Peyer's patch (tissue), 4 donors: ENCODE data around the gene NXNL1. TPM values are rescaled to one million over a fixed set of nuclear protein-coding genes. Genes with fewer than 3 reads are reported as not detected.

Experiments used
- DNase-seq, 3 donors: peaks; one replicate each; pipeline ENCODE4 v3.0.0-alpha.2; 2017 to 2019
- H3K27ac ChIP-seq, 4 donors: fragments of 200-600 bp; sonication (generic); one replicate each; pipeline ENCODE4 v1.5.1; 2016 to 2019
- H3K27me3 ChIP-seq, 2 donors: fragments of 200-600 bp; sonication (generic); one replicate each; pipeline ENCODE4 v1.5.1; 2019
- H3K36me3 ChIP-seq, 3 donors: fragments of 200-600 bp; sonication (generic); one replicate each; pipeline ENCODE4 v1.5.1; 2016 to 2019
- H3K4me1 ChIP-seq, 4 donors: fragments of 200-600 bp; sonication (generic); one replicate each; pipeline ENCODE4 v1.5.1; 2016 to 2019
- H3K4me3 ChIP-seq, 4 donors: fragments of 200-600 bp; sonication (generic); 1 replicate in 3 of 4; 2 replicates in 1 of 4; pipeline ENCODE4 v1.5.1; 2016 to 2019; ENCODE audit warnings: mild to moderate bottlenecking in 1 of 4
- H3K9me3 ChIP-seq, 4 donors: fragments of 200-600 bp; sonication (generic); one replicate each; pipeline ENCODE4 v1.5.1; 2016 to 2019; ENCODE audit warnings: mild to moderate bottlenecking in 1 of 4
- POLR2A ChIP-seq, 2 donors: fragments of 450-650 bp; IDR thresholded peaks; one replicate each; pipeline ENCODE4 v1.5.1; 2017; ENCODE audit warnings: antibody characterized with exemption in 2 of 2, mild to moderate bottlenecking in 2 of 2, moderate library complexity in 2 of 2
- total RNA-seq, 4 donors: library from RNA; depleted of rRNA; stranded (reverse); fragments of >200 nt; gene quantifications; one replicate each; pipeline ENCODE4 v1.1.0, GENCODE V29; 2016
- TF ChIP-seq, protein P1 (sequence below), 6 experiments: fragments of 450-650 bp in 4 of 6; fragments of 200-600 bp in 2 of 6; sonication (generic) in 1 of 6; IDR thresholded peaks; one replicate each; pipeline ENCODE4 v1.5.1; 2017 to 2019; ENCODE audit warnings: antibody characterized with exemption in 6 of 6, mild to moderate bottlenecking in 3 of 6, moderate library complexity in 1 of 6

NXNL1 gene
- total RNA-seq, 4 donors from 2014 or later: not detected

DNA sequence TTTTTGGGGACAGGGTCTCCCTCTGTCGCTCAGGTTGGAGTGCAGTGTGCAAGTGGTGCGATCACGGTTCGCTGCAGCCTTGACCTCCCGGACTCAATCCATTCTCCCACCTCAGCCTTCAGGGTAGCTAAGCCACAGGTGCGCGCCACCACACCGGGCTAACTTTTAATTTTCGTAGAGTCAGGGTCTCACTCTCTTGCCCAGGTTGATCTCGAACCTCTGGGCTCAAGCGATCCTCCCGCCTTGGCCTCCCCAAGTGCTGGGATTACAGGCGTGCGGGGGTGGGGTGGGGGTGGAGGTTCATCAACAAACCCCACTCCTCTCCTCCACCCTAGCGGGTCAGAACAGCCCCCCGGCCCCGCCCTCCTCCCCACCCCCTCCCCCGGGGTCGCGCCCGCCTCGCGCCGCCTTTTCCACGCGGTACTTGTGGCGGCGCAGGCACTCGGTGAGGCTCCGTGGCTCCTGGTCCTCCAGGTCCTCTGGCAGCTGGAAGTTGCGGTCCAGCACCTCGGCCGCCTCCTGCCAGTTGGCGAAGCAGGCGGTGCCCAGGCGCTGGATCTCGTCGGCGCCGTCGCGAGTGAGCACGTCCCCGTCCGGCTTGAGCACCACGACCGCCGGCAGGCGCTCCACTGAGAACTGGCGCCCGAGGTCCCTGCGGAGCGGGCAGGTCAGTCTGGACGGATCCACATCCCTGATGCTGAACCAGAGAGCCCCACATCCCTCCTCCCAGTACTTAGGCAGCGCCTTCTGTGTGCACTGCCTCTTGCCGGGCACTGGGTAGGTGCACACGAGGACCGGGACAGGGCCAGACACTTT is 5.2 kb downstream of the NXNL1 start:
- DNase-seq: no peak
- Histone ChIP-seq H3K36me3 (no peaks in the 10 kb centered on the region), H3K27me3 (peaks cover 0 to 19% of the 10 kb centered on the region in 2 donors), H3K4me3 (no peak overlapping the region), H3K9me3 (no peaks in the 10 kb centered on the region), H3K27ac (no peak overlapping the region), H3K4me1 (no peaks in the 10 kb centered on the region)
- TF ChIP-seq, protein P1, sequence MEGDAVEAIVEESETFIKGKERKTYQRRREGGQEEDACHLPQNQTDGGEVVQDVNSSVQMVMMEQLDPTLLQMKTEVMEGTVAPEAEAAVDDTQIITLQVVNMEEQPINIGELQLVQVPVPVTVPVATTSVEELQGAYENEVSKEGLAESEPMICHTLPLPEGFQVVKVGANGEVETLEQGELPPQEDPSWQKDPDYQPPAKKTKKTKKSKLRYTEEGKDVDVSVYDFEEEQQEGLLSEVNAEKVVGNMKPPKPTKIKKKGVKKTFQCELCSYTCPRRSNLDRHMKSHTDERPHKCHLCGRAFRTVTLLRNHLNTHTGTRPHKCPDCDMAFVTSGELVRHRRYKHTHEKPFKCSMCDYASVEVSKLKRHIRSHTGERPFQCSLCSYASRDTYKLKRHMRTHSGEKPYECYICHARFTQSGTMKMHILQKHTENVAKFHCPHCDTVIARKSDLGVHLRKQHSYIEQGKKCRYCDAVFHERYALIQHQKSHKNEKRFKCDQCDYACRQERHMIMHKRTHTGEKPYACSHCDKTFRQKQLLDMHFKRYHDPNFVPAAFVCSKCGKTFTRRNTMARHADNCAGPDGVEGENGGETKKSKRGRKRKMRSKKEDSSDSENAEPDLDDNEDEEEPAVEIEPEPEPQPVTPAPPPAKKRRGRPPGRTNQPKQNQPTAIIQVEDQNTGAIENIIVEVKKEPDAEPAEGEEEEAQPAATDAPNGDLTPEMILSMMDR (IDR thresholded peaks at IDR 0.05): no peak
- no peak for TF ChIP-seq POLR2A (IDR thresholded peaks at IDR 0.05)

DNA sequence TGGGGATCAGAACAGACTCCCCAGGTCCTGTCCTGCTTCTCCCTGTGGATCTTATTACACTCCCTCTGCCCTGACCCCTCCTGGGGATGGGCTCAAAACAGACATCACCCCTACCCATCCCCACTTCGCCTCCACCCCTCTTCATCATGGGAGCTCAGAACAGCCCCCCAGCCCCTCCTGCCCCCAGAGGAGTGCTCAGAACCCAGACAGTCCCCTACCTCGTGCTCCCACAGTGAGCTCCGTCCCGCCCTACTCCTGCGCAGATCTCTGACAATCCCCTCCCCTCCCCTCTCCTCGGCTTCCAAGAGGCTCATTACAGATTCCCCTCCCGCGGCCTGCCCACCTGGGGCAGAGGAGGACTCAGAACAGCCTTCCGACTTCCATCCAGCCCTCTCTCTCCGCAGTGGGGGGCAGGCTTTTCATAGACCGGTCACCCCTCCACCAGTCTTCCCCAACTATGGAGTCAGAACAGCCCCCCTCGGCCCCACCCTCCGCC is 6.1 kb downstream of the NXNL1 start:
- H3K27me3 ChIP-seq: peaks cover 0 to 19% of the 10 kb centered on the region in 2 donors

DNA sequence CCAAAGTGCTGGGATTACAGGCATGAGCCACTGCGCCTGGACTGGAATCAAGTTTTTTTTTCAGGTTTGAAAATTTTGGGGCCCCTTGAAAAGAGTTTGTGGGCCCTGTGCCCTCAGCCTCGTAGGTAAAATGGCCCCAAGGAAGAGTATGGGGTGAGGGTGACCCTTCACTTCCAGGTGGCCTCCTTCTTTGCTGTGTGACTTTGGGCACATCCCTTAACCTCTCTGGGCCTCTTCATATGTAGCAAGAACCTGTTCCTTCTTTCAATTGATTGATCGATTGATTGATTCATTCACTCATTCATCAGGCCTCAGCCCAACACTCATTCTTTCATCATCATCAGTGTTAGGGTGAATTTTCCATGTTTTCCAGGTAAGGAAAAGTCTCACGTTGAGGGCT is 8.9 kb downstream of the NXNL1 start:
- Histone ChIP-seq H3K36me3 (no peaks in the 10 kb centered on the region), H3K9me3 (no peaks in the 10 kb centered on the region), H3K4me3 (no peak overlapping the region), H3K27ac (no peak overlapping the region), H3K4me1 (peaks cover 3 to 8% (median 5%) of the 10 kb centered on the region in 4 donors), H3K27me3 (peaks cover 0 to 23% of the 10 kb centered on the region in 2 donors)
- TF ChIP-seq, protein P1 (IDR thresholded peaks at IDR 0.05): no peak
- no peak for TF ChIP-seq POLR2A (IDR thresholded peaks at IDR 0.05)
- DNase-seq: no peak

More for the DNA sequence above, 6.1 kb downstream of the NXNL1 start:
- TF ChIP-seq POLR2A (IDR thresholded peaks at IDR 0.05): no peak
- TF ChIP-seq, protein P1 (IDR thresholded peaks at IDR 0.05): no peak
- no peaks in the 10 kb centered on the region for H3K9me3 ChIP-seq
- no peak for DNase-seq
- no peak overlapping the region for H3K27ac ChIP-seq
- no peaks in the 10 kb centered on the region for H3K36me3 ChIP-seq
- no peak overlapping the region for H3K4me3 ChIP-seq
- no peaks in the 10 kb centered on the region for H3K4me1 ChIP-seq

DNA sequence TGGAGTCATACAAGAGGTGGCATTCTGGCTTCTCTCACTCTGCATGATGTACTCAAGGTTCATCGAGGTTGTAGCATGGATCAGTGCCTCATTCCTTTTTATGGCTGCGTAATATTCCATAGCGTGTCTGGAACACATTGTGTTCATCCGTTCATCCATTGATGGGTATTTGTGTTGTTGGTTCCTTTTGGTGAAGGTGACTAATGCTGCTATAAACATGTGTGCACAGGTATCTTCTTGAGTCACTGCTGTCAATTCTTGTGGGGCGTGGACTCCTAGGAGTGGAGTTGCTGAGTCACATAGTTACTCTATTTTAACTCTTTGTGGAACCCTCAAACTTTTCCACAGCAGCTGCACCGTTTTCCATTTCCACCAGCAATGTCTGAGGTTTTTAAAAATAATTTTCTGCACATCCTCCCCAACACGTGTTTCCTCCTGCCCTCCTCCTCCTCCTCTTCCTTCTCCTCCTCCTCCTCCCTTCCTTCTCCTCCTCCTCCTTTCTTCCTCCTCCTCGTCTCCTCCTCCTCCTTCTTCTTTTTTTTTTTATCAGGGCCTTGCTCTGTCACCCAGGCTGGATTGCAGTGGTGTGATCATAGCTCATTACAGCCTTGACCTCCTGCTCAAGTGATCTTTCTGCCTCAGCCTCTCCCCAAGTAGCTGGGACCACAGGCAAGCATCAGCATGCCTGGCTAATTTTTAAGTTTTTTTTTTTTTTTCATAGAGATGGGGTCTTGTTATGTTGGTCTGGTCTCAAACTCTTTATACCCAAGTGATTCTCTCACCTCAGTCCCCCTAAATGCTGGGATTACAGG is 10.3 kb downstream of the NXNL1 start:
- H3K27ac ChIP-seq: no peak overlapping the region
- peak in 1 of 3 donors; percentile 66 for DNase-seq
- no peak overlapping the region for H3K4me3 ChIP-seq
- H3K9me3 ChIP-seq: no peaks in the 10 kb centered on the region
- H3K4me1 ChIP-seq: peaks cover 3 to 8% (median 5%) of the 10 kb centered on the region in 4 donors
- no peak for TF ChIP-seq POLR2A (IDR thresholded peaks at IDR 0.05)
- TF ChIP-seq, protein P1 (IDR thresholded peaks at IDR 0.05): no peak
- H3K27me3 ChIP-seq: peaks cover 0 to 17% of the 10 kb centered on the region in 2 donors
- H3K36me3 ChIP-seq: no peaks in the 10 kb centered on the region

DNA sequence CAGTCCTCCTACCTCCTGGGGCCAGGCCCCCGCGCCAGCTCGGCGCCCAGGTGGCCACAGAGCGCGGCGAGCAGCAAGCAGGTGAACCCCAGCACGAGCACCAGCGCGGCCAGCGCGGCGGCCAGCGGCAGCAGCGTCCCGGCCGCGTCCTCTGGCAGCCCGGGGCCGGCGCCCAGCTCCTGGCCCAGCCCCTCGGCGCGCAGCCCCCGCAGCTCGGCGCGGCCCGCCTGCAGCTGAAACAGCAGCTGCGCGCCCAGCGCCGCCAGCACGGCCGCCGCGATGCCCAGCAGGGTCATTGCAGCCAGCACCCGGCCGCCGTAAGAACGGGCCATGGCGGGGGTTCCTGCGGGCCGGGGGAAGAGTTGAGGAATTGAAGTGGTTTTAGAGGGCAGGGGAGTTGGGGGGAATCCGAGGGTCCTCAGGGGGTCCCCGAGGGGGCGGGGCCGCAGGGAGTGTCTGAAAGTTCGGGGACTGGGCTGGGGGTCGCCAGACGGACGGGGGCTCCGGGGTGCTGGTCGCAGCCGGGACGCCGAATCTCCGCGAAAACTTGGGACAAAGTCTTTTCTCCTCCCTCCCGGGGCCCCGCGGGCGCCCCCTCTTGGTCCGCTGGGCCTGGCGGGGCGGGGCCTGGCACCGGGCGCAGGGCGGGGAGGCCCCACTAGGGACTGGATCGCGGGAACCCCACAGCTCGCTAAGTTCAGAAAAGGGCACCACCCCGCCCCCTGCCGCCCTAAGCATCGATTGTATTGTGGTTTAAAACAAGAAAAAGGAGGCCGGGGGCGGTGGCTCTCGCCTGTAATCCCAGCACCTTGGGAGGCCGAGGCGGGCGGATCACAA is 12.4 kb downstream of the NXNL1 start, which contains the start of gene TMEM221:
TSS of gene TMEM221 (minus strand) at position 538 of the 837 bp plus-strand sequence. CDS start at position 332, 206 bp downstream.
- no peaks in the 10 kb centered on the region for H3K9me3 ChIP-seq
- H3K27me3 ChIP-seq: peaks cover 0 to 4% of the 10 kb centered on the region in 2 donors
- H3K27ac ChIP-seq: no peak within 1 kb of the TSS
- H3K4me3 ChIP-seq: peak within 1 kb of the TSS; percentile 28 to 57 (median 44)
- TF ChIP-seq POLR2A (IDR thresholded peaks at IDR 0.05): no peak
- TF ChIP-seq, protein P1 (IDR thresholded peaks at IDR 0.05): peak; percentile 17 to 53 (median 24)
- no peaks in the 10 kb centered on the region for H3K36me3 ChIP-seq
- H3K4me1 ChIP-seq: peaks cover 3 to 8% (median 5%) of the 10 kb centered on the region in 4 donors
- peak; percentile 53 to 77 (median 57) for DNase-seq
